Activated CD4-positive, alpha-beta T cell treated with anti-CD3 and anti-CD28 coated beads for 48 hours (primary cell): ENCODE measurements around the gene CTNNA2.

ENCODE experiments used
- DNase-seq: peaks from one replicate; pipeline ENCODE4 v3.0.0-alpha.2; 2020

CTNNA2 gene

DNA sequence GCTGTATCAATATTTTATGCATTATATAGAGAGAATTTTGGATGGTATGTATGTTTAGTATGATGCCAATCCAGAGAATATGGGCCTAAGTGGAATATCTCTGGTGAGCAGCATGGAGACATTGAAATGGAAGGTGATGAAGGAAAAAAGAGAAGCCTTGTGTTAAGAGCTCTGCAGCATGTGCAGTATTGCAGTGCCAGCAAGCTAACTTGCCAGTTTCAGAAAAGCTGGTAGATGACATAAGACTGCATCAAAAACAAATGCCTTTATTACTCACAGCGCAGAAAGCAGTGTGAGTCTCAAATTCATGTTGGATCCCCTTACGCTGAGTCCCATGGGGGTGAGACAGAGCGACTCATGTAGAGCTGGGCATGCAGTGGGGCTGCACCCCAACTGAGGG, 280.2 kb downstream of the CTNNA2 start:
- DNase-seq, result no peak

DNA sequence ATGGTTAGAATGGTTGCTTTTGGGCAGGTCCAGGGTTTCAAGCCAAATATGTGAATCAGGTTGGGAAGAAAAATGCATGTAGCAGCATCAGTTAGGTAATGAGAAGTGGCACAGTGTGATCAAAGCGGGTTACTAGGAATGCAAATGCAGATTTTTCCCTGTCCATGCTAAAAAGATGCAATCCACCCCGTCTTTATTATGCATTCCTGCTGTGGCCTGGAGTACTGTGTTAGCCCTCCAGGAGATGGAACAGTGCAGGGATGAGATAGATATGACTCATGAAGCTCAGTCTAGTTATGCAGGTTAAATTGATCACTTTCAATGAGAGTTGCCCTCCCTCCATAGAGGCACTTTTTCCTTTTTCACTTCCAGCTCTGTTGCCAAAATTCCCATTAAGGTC, 283.8 kb downstream of the CTNNA2 start:
- DNase-seq, result no peak

DNA sequence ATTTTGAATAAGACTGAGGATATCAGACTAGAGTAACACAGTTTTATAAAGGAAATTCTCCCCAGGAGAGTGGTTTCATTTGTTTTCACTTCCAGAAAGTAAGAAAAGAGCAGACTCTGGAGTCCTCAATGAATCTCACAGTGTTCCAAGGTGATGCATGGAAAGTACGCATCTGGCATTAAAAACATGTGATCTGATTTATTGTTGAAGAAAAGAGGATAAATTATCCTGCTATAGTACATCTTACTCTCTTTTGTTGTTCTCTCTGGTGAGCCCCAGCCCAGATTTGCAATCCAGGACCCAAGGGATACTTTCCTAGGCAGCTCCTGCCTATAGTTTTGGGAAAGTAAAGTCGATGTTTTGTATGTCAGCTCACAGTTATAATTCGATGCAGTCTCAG, 285.9 kb downstream of the CTNNA2 start:
- DNase-seq, result no peak

DNA sequence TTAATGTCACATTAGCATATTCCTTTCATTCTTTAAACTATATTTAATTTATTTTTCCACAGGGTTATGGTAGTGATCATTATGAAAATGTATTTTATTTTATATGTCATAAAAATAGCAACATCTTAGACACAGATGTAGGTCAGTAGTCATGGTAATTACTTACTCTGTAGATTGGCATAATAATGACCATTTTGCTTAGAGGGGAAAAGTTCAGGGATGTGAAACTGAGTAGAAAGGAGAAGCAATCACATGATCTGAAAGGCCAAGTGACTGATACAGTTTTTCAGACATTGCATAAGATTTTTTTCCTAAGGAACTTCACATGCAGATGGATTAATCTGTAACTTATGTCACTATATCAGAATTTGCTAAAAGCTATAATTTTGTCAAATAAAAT, 286.9 kb downstream of the CTNNA2 start:
- no peak for DNase-seq

DNA sequence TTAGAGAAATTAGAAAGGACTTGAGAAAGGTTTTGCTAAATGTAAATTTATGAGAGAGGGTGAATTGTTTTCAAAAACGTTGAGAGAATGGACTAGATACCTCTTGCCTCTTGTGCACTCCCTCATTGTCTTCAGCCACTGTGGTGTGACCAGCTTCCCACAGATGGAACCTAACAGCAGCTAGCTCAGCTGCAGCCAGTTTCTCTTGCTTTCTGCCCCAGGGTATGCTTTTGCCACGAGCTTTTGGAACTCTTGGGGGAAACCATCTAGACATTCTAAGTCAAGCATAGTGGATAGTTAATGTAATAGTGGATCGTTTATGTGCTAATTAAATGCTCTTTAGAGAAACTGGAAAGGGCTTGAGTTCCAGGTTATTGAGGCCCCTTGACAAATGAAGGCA, 288.2 kb downstream of the CTNNA2 start:
- no peak for DNase-seq

DNA sequence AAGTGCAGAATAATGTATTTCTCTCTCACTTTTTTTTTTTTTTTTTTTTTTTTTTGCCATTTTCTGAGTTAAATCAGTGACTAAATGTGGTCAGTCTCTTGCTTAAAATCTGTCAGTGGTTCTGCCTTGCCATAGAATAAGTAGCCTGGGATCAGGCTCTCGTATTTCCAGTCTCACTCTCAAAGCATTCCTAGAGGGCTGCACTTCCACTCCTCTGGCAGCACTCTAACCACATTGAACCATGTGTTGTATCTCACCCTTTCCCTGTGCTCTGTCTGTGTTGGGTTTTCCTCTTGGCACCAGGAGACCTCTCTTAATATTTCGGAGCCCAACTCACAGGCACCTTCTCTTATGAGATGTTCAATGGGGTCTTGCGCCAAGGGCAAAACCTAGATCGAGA, 304.4 kb downstream of the CTNNA2 start:
- DNase-seq, result no peak

DNA sequence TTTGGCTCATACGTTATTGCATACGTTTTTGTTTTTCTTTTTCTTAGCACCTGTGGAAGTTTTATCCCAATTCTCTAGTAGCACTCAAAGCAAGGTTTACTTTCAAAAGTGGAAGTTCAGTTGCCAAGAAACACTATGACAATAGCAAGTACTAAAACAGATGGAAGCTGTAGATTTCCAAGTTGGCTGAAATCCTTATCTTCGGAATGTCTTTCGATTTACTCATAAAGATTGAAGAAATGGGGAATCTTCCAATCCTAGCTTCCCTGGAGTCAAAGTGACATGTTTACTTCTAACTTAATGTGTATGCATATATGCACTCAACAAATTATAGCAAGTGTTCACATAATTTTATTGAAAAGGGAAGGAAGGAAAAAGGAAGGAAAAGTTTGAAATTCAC, 307.4 kb downstream of the CTNNA2 start:
- no peak for DNase-seq

DNA sequence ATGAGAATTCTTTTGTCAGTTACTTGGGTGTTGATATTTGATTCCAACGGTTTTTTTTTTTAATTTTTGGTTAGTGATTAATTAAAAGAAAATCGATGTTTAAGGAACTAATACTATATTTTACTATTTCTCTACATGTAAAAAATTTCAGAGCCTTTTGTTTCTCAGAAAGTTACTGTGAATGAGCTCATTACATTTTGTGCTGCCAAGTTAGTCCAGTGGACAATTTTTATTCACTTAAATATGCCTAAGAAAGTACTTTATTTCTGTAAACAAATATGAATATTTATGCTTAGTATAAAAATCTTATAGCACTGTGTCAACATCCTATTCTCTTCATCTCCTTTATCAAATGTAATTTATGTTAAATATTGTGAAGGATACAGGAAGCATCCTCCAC, 309.3 kb downstream of the CTNNA2 start:
- no peak for DNase-seq

DNA sequence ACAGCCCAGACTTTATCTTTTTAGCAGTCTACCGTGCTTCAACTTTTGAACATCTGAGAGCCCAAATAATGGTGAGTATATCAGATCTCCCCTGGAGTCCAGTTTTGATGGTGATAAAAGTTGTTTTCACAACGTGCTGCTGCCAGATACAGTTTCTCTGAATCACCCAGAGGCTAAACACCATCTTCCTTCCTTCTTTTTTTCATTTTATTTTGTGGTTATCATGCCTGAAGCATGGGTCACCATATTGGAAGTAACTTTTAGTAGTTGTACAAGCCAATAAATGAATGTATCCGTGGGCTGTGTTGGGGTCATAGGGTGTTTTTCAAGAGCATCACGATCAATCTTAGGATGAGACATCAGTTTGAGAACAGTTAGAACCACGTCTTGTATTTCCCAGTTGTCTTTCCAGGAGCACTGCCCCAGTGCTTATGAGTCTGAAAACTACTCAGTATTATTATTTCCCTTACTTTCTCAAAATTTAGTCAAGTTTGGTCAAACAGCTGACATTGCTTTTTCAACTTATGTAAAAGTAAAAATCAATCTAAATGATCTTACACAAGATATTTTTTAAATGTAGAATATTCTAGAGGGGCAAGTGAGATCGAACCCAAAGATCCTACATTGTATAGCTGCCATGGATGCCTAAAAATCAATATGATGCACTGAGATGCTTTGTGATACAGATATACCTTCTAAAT, 311.4 kb downstream of the CTNNA2 start:
- no peak for DNase-seq

DNA sequence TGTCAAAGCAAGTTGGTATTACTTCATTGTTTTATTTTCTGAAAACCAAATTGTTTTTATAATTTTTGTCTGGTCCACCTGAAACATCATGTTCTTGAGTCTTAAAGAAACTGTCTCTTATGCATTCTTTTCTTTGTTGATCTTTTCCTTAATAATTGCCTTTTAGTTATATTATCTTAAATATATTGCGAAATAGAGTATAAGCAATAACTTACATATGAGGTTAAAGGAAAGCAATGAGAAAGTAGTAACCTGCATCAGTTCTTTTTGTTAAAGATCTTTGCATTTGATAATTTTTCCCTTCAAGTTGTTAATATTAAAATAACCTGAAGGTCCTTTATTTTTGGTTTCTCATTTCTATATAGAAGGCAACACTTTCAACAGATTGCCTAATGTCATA, 315.0 kb downstream of the CTNNA2 start:
- no peak for DNase-seq

DNA sequence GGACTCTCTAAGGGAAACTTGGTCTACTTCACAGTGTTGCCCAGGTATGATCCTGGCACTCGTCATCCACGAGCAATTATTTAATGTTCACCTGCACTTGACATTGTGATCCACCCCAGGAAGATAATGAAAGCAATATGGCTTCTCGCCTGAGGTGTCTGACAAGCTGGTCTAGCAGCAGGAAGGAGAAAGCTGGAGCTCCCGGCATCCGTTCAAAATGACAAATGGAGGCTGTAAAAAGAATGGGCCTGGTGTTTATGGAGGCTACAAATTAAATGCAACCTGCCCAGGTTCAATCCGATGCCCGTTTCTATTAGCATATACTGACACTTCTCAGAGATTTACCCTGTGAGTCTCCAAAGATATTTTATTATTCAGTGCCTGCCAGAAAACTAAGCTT, 317.6 kb downstream of the CTNNA2 start:
- DNase-seq, result no peak

DNA sequence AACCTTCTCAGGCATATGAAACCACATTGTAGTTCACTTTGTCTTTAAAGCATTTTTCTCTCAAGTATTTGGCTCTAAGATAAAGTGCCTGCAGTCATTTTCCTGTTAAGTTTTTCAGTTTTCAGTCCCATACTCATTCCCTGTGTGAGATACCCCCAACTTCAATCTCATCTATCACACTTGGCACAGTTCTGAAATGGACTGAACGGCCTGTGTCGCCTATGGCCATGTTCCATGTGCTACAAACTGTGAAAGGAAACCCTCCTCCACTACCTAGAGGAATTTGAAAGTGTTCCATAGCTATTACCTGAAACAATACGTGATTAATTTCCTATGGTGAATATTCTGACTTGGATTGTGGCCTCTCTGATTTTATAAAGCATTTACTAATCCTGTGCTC, 319.1 kb downstream of the CTNNA2 start:
- no peak for DNase-seq

DNA sequence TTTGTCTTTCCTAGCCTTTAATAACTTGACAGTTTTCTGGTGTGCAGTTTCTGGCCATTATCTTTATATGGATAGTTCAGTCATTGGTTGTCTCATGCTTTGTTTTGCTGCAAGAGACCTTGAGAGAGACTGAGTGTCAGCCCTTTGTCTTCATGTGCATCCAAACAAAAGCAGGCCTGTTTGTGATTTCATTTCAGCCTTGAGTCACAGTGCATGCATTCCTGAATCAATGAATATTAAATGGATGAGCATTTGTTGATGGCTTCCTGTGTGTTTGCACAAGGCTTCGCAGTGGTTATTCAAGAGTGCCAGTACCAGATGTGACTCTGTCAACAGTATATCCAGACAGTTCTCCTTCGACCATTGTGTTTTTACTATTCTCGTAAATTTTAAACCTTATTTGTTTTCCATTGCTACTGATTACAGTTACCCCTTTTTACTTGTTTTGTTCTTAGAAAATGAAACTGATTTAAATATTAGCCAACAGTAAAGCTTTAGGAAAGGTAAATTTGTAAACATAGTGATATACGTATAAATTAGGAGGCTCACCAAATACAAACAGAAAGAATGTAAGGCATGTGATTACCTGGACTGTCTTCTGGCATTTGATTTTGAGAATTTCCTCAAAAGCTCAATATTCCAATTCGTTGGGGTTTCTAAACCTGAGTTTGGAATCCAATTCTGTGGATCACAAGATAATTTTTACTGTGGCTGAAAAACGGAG, 319.8 kb downstream of the CTNNA2 start:
- no peak for DNase-seq

DNA sequence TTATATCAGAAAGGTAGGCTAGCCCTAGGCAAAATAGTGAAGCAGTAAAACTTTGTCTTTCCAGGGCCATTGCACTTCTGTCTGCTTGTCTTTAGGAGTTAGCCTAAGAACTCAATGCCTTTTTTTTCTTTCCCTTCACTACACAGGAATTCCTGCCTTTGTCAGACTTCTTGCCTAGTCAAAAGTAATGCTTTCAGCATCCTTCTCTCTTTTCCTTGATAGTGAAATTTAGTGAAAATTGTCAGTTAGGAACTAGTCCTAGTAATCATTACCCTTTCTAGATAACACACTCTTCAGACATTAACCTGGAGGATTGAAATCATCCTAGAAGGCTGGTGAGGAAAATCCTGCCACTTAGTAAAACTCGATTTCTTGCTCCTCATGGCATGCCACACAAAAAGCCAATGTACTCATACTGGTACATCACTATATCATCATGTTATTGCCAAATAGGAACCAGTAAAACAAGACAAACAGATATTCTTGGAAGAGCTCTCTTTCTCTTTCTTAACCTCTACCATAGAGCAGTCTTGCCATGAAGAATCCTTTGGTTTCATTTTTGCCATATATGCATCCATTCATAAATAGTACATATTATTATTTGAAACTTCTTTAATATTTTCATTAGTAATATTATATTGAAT, 320.5 kb downstream of the CTNNA2 start:
- DNase-seq, result no peak

DNA sequence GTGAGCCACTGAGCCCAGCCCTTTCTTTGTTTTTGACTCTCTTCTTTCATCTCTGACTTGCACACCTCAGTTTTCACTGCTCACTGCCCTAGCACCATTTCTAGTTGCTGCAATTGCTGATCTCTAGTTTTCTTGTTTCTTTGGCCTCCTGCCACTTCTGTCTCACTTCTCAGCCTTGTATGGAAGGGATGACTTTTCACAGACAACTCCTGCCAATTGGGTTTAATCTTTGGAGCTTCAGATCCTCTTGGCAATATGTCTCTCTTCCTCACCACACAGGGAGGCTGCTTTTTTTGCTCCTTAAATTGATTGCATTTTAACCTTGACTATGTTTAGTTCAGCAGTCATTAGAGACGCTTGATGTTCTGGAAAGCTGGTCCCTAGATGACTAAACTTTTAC, 323.1 kb downstream of the CTNNA2 start:
- DNase-seq, result no peak

DNA sequence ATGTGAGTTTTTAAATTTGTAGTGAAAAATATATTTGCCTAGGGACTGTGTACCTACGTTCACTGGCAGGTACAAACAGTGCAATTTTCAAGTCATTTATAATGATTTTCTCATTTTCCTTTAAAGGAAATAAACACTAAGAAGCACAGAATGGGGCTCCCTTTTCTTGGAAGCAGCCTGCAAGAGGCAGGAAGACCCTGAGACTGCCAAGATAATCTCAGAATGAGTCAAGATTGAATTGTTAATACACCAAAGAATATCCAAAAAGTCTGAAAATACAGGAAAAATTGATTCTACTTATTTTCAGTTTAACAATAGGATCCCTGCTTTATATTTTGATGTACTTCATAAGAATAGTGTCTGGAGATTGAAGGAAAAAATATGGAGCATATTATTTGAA, 331.2 kb downstream of the CTNNA2 start:
- no peak for DNase-seq

DNA sequence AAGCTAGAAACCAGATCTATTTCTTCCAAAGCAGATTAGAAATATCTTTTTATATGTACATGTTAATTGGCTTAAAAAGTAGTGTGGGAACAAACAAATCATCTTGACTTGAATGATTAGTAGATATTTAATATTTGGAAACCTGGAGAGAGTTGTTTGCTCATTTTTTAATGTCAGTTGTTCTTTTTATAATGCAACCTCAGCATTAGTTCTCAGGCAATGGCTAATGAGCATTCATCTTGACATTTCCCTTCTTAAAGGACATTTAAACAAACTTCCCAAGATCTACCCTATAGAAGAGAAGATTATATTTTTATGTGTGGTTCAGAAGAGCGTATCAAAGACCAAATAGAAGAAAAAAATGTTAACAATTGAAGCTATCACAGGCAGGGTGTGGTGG, 334.0 kb downstream of the CTNNA2 start:
- no peak for DNase-seq

DNA sequence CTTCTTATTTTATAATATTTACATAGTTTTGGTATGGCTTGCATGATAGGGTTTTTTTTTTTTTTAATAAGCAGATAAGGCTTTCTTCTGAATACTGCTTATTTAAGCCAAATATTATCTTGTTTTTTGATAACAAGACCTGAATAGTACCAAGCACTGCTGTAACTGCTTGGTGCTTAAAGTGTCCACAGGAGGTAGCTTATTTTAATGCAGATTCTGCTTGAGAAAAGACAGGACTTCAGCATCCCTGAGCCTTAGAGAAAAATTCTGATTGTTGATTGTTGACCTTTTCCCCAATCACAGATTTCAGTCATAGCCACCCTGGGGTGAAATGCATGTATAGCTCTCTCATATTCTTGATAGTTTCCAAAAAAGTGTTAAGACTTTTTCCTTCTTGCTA, 336.4 kb downstream of the CTNNA2 start:
- DNase-seq, result no peak

DNA sequence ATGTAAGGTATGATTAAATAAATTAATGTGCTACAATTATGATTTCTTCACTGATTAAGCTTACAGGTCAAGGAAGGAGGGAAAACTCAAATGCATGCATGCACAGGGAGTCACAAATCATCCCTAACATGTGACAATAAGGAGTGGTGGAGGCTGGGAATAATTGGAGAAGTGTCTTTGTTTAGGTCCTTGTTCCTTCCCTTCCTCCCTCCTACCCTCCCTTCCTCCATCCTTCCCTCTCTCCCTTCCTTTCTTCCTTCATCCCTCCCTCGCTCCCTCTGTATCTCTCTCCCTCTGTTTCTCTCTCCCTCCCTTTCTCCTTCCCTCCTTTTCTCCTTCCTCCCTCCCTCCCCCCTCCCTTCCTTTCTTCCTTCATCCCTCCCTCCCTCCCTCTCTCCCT, 337.1 kb downstream of the CTNNA2 start:
- no peak for DNase-seq

DNA sequence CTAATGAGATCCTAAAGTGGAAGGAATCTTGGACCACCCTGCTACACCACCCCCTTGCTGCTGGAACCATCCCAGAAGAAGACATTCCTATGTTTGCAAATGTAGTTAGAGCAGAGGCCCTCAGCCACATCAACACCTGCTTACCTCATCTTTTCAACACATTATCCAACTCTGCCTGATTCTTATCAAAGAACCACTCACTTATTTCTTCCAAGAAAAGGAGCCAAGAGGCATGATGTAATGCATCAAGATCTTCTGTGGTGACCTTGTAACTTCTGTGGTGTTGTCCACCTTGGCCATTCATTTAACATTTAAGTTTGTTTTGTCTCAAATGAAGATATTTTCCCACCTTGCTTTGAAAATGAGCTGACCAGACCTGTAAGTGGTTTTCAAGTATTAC, 338.1 kb downstream of the CTNNA2 start:
- no peak for DNase-seq

DNA sequence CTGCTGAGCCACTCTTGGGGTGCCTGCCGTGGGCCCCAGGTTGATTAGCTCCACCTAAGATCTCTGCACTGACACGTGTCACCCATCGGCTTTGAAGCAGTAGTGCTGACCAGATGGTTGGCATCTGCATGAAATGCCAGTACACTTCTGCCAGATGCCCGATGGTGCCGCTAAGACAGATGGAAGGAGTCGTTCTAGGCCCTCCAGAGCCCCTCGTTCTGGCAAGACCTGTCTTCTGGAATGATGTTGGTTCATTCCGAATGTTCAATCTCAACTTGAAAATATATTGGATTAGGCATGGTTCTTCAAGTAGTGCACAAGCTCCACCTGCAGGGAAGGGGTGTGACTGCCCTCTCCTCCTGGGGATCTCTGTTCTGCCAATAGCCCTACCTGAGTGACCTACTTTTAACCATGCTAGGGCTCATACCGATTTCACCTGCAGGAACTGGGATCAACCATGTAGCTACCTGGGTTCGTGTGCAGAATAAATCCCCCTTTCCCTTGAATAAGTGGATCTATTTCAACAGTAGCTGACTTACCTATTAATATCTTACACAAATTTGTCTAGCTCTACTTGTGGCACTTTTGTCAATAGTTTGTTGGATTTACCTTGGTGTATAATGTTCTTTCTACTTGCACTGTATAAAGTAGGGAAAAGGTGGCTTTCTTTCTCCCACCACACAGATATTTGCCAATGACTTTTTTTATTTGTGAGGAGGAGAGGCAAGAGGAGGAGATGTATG, 342.6 kb downstream of the CTNNA2 start:
- no peak for DNase-seq

DNA sequence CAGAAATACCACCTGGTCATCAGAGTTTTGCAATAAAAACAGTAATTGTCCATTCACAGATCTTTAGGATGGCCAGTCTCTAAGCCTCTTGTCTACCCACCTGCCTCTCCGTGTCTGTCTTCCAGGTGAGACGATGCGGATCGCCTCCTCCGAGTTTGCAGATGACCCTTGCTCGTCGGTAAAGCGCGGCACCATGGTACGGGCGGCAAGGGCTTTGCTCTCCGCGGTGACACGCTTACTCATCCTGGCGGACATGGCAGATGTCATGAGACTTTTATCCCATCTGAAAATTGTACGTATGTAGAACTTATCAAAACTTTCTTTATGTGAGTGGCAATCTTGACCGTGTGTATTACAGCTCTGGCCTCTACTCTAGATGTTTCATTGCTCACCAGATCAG, 345.0 kb downstream of the CTNNA2 start:
- DNase-seq, result no peak

DNA sequence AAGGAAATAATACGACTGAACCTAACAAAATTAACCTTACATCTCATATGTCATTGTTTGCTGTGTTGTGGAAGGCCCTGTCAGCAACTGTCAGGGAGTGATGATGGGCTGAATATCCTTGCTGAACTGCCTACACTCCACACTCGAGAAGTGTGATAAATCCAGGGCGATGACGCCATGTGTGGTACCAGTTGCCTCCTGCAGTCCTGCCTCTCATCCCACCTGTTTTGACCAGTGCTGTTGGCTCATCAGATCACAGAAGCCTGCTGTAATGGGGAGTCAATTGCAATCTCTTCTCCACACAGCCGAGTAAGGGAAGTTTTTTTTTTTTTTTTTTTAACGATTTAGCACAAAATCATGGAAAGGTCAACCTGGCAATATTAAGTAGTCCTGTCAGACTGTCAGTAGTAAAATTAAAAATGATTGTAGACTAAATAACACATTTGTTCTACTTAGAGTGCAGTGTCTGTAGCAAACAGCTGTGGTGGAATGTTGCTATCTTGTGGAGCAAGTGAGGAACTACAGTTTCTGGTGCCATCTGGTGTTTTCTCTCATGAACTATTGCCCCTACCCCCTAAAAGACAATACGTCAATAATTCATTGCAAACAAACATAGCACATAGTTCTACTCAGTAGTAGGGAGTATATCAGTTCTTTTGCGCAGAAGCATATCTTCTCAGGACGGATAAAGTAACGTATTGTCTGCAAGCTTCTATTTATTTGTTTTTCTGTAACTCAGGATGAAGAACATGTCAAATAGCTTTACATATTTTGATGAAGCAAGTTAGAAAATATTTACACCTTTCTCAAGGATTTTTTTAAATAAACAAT, 347.6 kb downstream of the CTNNA2 start:
- DNase-seq, result no peak
